T-cell (primary cell): ENCODE results near the gene TPD52L1. TPM values are rescaled to one million over a fixed set of nuclear protein-coding genes. Genes with fewer than 3 reads are reported as not detected.

Experiments
- ATAC-seq, 4 experiments: fragments of 200-7000 bp in 3 of 4; fragments of 150-1000 bp in 1 of 4; cut with Tn5 transposase; replicated peaks in 1 of 4; 1 replicate in 3 of 4; 2 replicates in 1 of 4; pipeline ENCODE4 v1.10.0; 2021; ENCODE audit warnings: moderate library complexity in 3 of 4, mild to moderate bottlenecking in 2 of 4, moderate number of reproducible peaks in 1 of 4
- CTCF ChIA-PET, 2 donors: fragments of 300-600 bp; sonication (Branson Sonifier 250); formaldehyde crosslinking; loops; one replicate each; lab custom pipeline; 2022; ENCODE audit warnings: antibody characterized with exemption in 2 of 2; lab: Charles Lee
- POLR2A ChIA-PET, 2 donors: fragments of 300-600 bp; sonication (Branson Sonifier 250); formaldehyde crosslinking; loops; one replicate each; lab custom pipeline; 2022; ENCODE audit warnings: antibody characterized with exemption in 2 of 2; lab: Charles Lee
- DNase-seq, 35 experiments: peaks; one replicate each; pipeline versions ENCODE4 v3.0.0 to v3.0.0-alpha.2; 2013 to 2023
- H3K27ac ChIP-seq: one replicate; pipeline ENCODE4 v1.5.1; 2013; ENCODE audit warnings: low read length
- H3K27me3 ChIP-seq, 2 experiments: replicated peaks in 1 of 2; 1 replicate in 1 of 2; 2 replicates in 1 of 2; pipeline versions ENCODE4 v1.6.1 to v1.7.0; 2013; ENCODE audit warnings: low read length in 1 of 2, mixed read lengths in 1 of 2; ENCODE audit not compliant: control insufficient read depth in 2 of 2, insufficient read depth in 2 of 2; ENCODE audit errors: extremely low read depth in 1 of 2
- H3K36me3 ChIP-seq, 2 donors: 1 replicate in 1 of 2; 2 replicates in 1 of 2; pipeline versions ENCODE4 v1.6.1 to v1.7.0; 2013; ENCODE audit warnings: low read length in 1 of 2; ENCODE audit not compliant: control insufficient read depth in 2 of 2, insufficient read depth in 1 of 2; ENCODE audit errors: extremely low read depth in 1 of 2
- H3K4me1 ChIP-seq, 2 experiments: 1 replicate in 1 of 2; 2 replicates in 1 of 2; pipeline versions ENCODE4 v1.6.1 to v1.7.0; 2013; ENCODE audit warnings: low read length in 2 of 2, mixed read lengths in 1 of 2; ENCODE audit not compliant: insufficient read depth in 2 of 2, control insufficient read depth in 1 of 2; ENCODE audit errors: extremely low read depth in 1 of 2
- H3K4me3 ChIP-seq, 2 donors: 1 replicate in 1 of 2; 2 replicates in 1 of 2; pipeline versions ENCODE4 v1.5.1 to v1.7.0; 2013; ENCODE audit warnings: mild to moderate bottlenecking in 2 of 2, low read length in 1 of 2, moderate library complexity in 1 of 2; ENCODE audit not compliant: control insufficient read depth in 1 of 2; ENCODE audit errors: extremely low read depth in 1 of 2
- H3K9me3 ChIP-seq: 2 replicates; pipeline ENCODE4 v1.7.0; 2013
- H3K27ac Mint-ChIP-seq, 2 donors: one replicate each; pipeline ENCODE4 v1.8.0; 2020 to 2021; ENCODE audit warnings: mild to moderate bottlenecking in 2 of 2, mixed read lengths in 2 of 2
- H3K27me3 Mint-ChIP-seq, 2 donors: one replicate each; pipeline ENCODE4 v1.8.0; 2021 to 2022; ENCODE audit warnings: mixed read lengths in 2 of 2
- H3K36me3 Mint-ChIP-seq: one replicate; pipeline ENCODE4 v1.8.0; 2021; ENCODE audit warnings: mixed read lengths
- H3K4me1 Mint-ChIP-seq, 3 donors: one replicate each; pipeline ENCODE4 v1.8.0; 2020 to 2022; ENCODE audit warnings: mixed read lengths in 3 of 3, mild to moderate bottlenecking in 1 of 3
- H3K4me3 Mint-ChIP-seq, 3 donors: one replicate each; pipeline ENCODE4 v1.8.0; 2020 to 2022; ENCODE audit warnings: mild to moderate bottlenecking in 3 of 3, mixed read lengths in 3 of 3, moderate library complexity in 3 of 3
- H3K9me3 Mint-ChIP-seq, 3 donors: one replicate each; pipeline ENCODE4 v1.8.0; 2020 to 2022; ENCODE audit warnings: mixed read lengths in 3 of 3
- WGBS: methylation state at CpG from one replicate; pipeline ENCODE4 v1.1.5; 2013; ENCODE audit warnings: missing lambda C conversion rate; ENCODE audit not compliant: insufficient coverage; 5-methylcytosine and 5-hydroxymethylcytosine counted together
- total RNA-seq, 35 experiments: library from RNA in 6 of 35; stranded (reverse) in 6 of 35; fragments of 120-200 nt in 1 of 35; gene quantifications; one replicate each; pipeline versions ENCODE4 v1.2.1 to v1.2.4 and lab custom pipeline; 2013 to 2026

Gene TPD52L1
- total RNA-seq, 5 donors from 2014 or later (not counting 1 experiment from before 2014, with no cell fraction given), result 0.20 to 0.89 (median 0.47) TPM; not detected in 1

DNA sequence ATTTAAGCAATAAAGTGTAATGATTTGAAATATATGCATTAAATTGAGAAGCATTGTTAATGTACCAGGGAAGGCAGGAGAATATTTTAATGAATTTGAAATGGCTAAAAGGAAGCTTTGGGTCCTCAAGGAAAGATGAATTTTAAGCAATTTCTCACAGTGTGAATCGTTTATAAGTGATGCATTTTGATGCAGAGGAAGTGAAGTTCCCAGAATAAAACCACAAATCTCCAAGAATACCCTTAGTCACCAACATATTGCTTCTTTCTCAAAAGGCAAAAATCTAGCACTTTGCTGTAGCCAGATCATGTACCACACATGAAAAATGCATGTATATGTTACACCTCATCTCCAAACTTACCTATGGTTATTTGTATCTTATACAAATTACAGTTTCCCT is 11.7 kb downstream of the TPD52L1 start:
- H3K9me3 Mint-ChIP-seq, result no peaks in the 10 kb centered on the region
- Histone ChIP-seq H3K36me3 (no peaks in the 10 kb centered on the region), H3K27me3 (peaks cover 0 to 3% of the 10 kb centered on the region in 2 experiments), H3K9me3 (no peaks in the 10 kb centered on the region), H3K4me3 (no peak overlapping the region), H3K4me1 (no peaks in the 10 kb centered on the region), H3K27ac (no peak overlapping the region)
- DNase-seq (no peak), ATAC-seq (no peak)
- peaks cover 10 to 24% of the 10 kb centered on the region in 2 donors for H3K27me3 Mint-ChIP-seq
- H3K36me3 Mint-ChIP-seq, result no peaks in the 10 kb centered on the region
- H3K4me3 Mint-ChIP-seq, result no peak overlapping the region
- H3K4me1 Mint-ChIP-seq, result no peaks in the 10 kb centered on the region
- WGBS, result no CpG with 5 or more reads among the region's 1 CpG
- ChIA-PET POLR2A (no interaction called here), CTCF (no interaction called here)
- H3K27ac Mint-ChIP-seq, result no peak overlapping the region

DNA sequence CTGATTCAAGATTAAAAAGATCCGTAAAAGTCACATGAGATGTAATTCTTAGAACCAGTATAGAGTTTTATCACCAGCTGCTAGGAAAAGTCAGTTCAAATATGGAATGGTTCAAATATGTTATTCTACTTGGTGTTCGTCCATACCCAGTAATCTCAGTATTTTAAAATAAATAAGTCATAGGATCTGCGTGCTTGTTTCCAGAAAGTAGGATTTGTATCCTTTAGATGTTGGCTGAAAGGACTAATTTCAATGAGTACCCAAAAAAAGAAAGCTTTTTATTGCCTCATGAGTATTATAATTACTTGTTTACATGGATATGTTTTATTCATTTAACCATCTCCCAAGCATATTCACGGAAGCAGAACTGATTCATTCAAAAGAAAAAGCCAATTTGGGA is 12.2 kb downstream of the TPD52L1 start:
- ChIA-PET CTCF (no interaction called here), POLR2A (no interaction called here)
- Histone ChIP-seq H3K27me3 (peaks cover 0 to 3% of the 10 kb centered on the region in 2 experiments), H3K27ac (no peak overlapping the region), H3K4me3 (no peak overlapping the region), H3K36me3 (no peaks in the 10 kb centered on the region), H3K4me1 (no peaks in the 10 kb centered on the region), H3K9me3 (no peaks in the 10 kb centered on the region)
- Mint-ChIP-seq H3K4me1 (no peaks in the 10 kb centered on the region), H3K36me3 (no peaks in the 10 kb centered on the region), H3K9me3 (no peaks in the 10 kb centered on the region), H3K27ac (no peak overlapping the region), H3K27me3 (peaks cover 10 to 24% of the 10 kb centered on the region in 2 donors), H3K4me3 (no peak overlapping the region)
- WGBS, result no CpG with 5 or more reads among the region's 4 CpGs
- DNase-seq (no peak), ATAC-seq (no peak)

DNA sequence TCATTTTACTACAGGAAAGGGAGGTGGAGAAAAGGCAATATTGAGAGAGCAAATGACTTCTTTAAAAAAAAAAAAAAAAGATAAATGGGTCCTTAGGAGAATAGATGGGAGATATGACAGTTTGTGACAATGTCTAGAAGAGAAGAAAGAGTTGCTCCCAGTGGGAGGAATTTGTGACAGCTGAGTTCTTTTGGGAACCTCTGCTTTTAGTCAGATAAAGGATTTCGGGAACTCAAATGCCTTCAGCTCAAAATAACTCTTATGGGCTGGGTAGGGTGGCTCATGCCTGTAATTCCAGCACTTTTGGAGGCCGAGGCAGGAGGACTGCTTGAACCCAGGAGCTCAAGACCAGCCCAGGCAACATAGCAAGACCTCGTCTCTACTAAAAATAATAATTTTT is 13.1 kb downstream of the TPD52L1 start:
- Histone ChIP-seq H3K27ac (no peak overlapping the region), H3K4me1 (no peaks in the 10 kb centered on the region), H3K9me3 (no peaks in the 10 kb centered on the region), H3K36me3 (no peaks in the 10 kb centered on the region), H3K27me3 (peaks cover 0 to 3% of the 10 kb centered on the region in 2 experiments), H3K4me3 (no peak overlapping the region)
- no peak overlapping the region for H3K4me3 Mint-ChIP-seq
- no peak overlapping the region for H3K27ac Mint-ChIP-seq
- WGBS, result no CpG with 5 or more reads among the region's 3 CpGs
- H3K36me3 Mint-ChIP-seq, result no peaks in the 10 kb centered on the region
- CTCF ChIA-PET, result interaction anchor here in 1 of 2 donors (0.7 kb wide), 1 partner anchor 101 kb away, joined by 5 read pairs; no protein-coding TSS in a partner anchor
- no peaks in the 10 kb centered on the region for H3K4me1 Mint-ChIP-seq
- H3K27me3 Mint-ChIP-seq, result peaks cover 12 to 18% of the 10 kb centered on the region in 2 donors
- POLR2A ChIA-PET, result interaction anchor here in 1 of 2 donors (0.6 kb wide), 1 partner anchor 17 kb away, joined by 3 read pairs; no protein-coding TSS in a partner anchor
- no peaks in the 10 kb centered on the region for H3K9me3 Mint-ChIP-seq
- ATAC-seq (no peak), DNase-seq (no peak)

DNA sequence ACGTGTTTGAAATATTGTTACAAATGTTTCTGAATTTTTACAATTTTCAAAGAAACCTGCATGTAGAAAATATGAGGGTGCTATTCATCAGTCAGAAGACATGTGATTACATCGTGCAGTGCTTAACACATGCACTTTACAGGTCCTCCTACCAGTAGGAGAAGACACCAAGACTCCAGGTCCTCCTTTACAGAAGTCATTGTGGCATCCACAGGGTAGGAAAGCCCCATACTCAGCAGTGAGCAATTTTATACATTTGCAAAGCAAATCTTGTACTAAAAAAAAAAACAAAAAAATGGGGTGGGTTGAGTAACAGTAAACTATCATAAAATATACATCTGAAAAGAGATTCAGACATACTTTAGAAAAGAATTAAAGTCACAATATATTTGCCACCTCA is 14.0 kb downstream of the TPD52L1 start:
- Mint-ChIP-seq H3K27me3 (peaks cover 14 to 17% of the 10 kb centered on the region in 2 donors), H3K9me3 (no peaks in the 10 kb centered on the region), H3K4me1 (no peaks in the 10 kb centered on the region), H3K27ac (no peak overlapping the region), H3K4me3 (no peak overlapping the region), H3K36me3 (no peaks in the 10 kb centered on the region)
- ATAC-seq, result no peak
- DNase-seq, result no peak
- H3K36me3 ChIP-seq, result no peaks in the 10 kb centered on the region
- ChIA-PET CTCF (no interaction called here), POLR2A (no interaction called here)
- WGBS, result no CpG with 5 or more reads among the region's 2 CpGs
- H3K27me3 ChIP-seq, result peaks cover 0 to 3% of the 10 kb centered on the region in 2 experiments
- no peak overlapping the region for H3K4me3 ChIP-seq
- no peaks in the 10 kb centered on the region for H3K4me1 ChIP-seq
- H3K27ac ChIP-seq, result no peak overlapping the region
- H3K9me3 ChIP-seq, result no peaks in the 10 kb centered on the region

DNA sequence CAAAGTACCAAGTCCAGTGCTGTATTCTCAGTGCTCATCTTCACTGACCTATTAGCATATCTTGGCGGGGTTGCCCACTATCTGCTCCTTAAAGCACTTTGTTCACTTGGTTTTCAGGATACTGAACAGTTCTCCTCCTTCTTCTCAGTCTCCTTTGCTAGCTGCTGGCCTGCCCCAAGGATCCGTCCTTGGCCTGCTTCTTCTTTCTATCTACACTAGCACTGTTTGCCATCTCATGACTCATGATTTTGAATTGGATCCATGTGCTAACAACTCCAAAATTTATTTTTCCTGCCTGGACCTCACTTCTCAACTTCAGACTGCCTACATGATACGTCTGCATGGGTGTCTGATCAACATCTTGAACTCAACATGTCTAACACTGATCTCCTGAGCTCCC is 15.5 kb downstream of the TPD52L1 start:
- no peaks in the 10 kb centered on the region for H3K36me3 ChIP-seq
- peaks cover 11 to 16% of the 10 kb centered on the region in 2 donors for H3K27me3 Mint-ChIP-seq
- ChIA-PET CTCF (no interaction called here), POLR2A (no interaction called here)
- DNase-seq (no peak), ATAC-seq (no peak)
- H3K9me3 ChIP-seq, result no peaks in the 10 kb centered on the region
- H3K4me1 Mint-ChIP-seq, result no peaks in the 10 kb centered on the region
- H3K36me3 Mint-ChIP-seq, result no peaks in the 10 kb centered on the region
- H3K4me1 ChIP-seq, result no peaks in the 10 kb centered on the region
- WGBS, result 68% methylated on average over 3 of the region's 3 CpGs
- H3K4me3 Mint-ChIP-seq, result no peak overlapping the region
- H3K4me3 ChIP-seq, result no peak overlapping the region
- H3K27ac ChIP-seq, result no peak overlapping the region
- H3K27ac Mint-ChIP-seq, result no peak overlapping the region
- H3K27me3 ChIP-seq, result no peaks in the 10 kb centered on the region
- no peaks in the 10 kb centered on the region for H3K9me3 Mint-ChIP-seq

DNA sequence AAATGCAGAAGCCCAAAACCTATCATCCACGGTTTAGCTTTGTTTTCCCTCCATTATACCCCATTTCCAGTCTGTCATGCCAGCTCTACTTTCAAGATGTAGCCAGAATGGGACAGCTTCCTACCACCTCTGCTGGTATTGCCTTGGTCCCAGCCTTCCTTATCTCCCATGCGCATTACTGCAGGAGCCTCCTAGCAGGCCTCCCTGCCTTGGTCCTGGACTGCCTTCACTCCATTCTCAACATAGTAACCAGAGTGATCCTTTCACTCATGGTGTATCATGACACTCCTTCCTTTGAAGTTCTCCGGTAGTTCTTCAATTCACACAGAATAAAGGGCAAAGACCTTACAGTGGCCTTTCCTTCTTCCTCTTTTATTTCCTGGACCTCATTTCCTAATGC is 15.9 kb downstream of the TPD52L1 start:
- 82% methylated on average over 3 of the region's 3 CpGs for WGBS
- no peak overlapping the region for H3K4me3 Mint-ChIP-seq
- ATAC-seq (no peak), DNase-seq (no peak)
- no peak overlapping the region for H3K27ac Mint-ChIP-seq
- H3K4me1 Mint-ChIP-seq, result no peaks in the 10 kb centered on the region
- no peak overlapping the region for H3K27ac ChIP-seq
- no peaks in the 10 kb centered on the region for H3K9me3 ChIP-seq
- POLR2A ChIA-PET, result no interaction called here
- no peaks in the 10 kb centered on the region for H3K9me3 Mint-ChIP-seq
- peaks cover 11 to 16% of the 10 kb centered on the region in 2 donors for H3K27me3 Mint-ChIP-seq
- no peaks in the 10 kb centered on the region for H3K36me3 ChIP-seq
- CTCF ChIA-PET, result no interaction called here
- no peaks in the 10 kb centered on the region for H3K27me3 ChIP-seq
- H3K4me3 ChIP-seq, result no peak overlapping the region
- no peaks in the 10 kb centered on the region for H3K36me3 Mint-ChIP-seq
- no peaks in the 10 kb centered on the region for H3K4me1 ChIP-seq

DNA sequence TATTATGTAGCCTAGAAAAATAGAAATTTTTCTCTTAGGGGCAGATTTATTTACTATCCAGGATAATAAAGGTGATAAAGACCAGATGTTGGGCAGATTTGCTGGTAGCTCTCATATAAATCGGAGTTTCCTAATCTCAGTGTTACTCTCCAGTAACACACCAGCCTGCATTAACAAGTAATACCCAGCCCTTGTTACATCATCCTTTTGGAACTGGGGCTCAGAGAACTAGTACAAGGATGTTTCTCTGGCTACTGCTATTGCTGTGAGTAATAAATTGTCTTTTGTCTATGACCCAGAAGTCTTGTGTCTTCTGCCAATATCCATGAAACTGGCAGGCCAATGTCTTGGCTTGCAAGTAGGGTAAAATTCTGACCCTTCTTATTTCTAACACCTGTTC is 16.8 kb downstream of the TPD52L1 start:
- WGBS, result no CpG with 5 or more reads among the region's 1 CpG
- H3K4me3 Mint-ChIP-seq, result no peak overlapping the region
- no peaks in the 10 kb centered on the region for H3K4me1 Mint-ChIP-seq
- H3K36me3 Mint-ChIP-seq, result no peaks in the 10 kb centered on the region
- Histone ChIP-seq H3K27me3 (no peaks in the 10 kb centered on the region), H3K4me1 (no peaks in the 10 kb centered on the region), H3K27ac (no peak overlapping the region), H3K4me3 (no peak overlapping the region), H3K9me3 (no peaks in the 10 kb centered on the region), H3K36me3 (no peaks in the 10 kb centered on the region)
- POLR2A ChIA-PET, result no interaction called here
- no peak for ATAC-seq
- H3K9me3 Mint-ChIP-seq, result no peaks in the 10 kb centered on the region
- DNase-seq, result no peak
- peaks cover 11 to 16% of the 10 kb centered on the region in 2 donors for H3K27me3 Mint-ChIP-seq
- H3K27ac Mint-ChIP-seq, result no peak overlapping the region
- CTCF ChIA-PET, result no interaction called here
